DLD1 (cell line): Measurements from ENCODE around the gene XYLT1.

Experiments used
- in situ Hi-C: cut with HindIII; loops from 2 replicates; pipeline ENCODE4 v1.10.0; 2017; ENCODE audit warnings: low sequenced_read_pairs

Gene XYLT1

GRCh38 chr16:17166095-17166494, 304.7 kb downstream of the XYLT1 start:
- in situ Hi-C loops, result no loop called here

- in situ Hi-C loops, result no loop called here
Measured at GRCh38 chr16:17162560-17162959, 308.2 kb downstream of the XYLT1 start.

- in situ Hi-C loops, result no loop called here
Measured at GRCh38 chr16:17160920-17161431, 309.8 kb downstream of the XYLT1 start.

GRCh38 chr16:17160285-17160853, 310.4 kb downstream of the XYLT1 start:
- in situ Hi-C loops, result no loop called here

- in situ Hi-C loops, result no loop called here
Measured at GRCh38 chr16:17159617-17160016, 311.1 kb downstream of the XYLT1 start.

- in situ Hi-C loops, result no loop called here
Measured at GRCh38 chr16:17155936-17156335, 314.8 kb downstream of the XYLT1 start.

GRCh38 chr16:17155485-17155884, 315.3 kb downstream of the XYLT1 start:
- in situ Hi-C loops, result no loop called here

- in situ Hi-C loops, result no loop called here
Measured at GRCh38 chr16:17154981-17155380, 315.8 kb downstream of the XYLT1 start.

- in situ Hi-C loops, result no loop called here
Measured at GRCh38 chr16:17152311-17152710, 318.4 kb downstream of the XYLT1 start.

- in situ Hi-C loops, result no loop called here
Measured at GRCh38 chr16:17151335-17151734, 319.4 kb downstream of the XYLT1 start.

GRCh38 chr16:17149904-17150483, 320.8 kb downstream of the XYLT1 start:
- in situ Hi-C loops, result no loop called here

GRCh38 chr16:17147942-17148341, 322.8 kb downstream of the XYLT1 start:
- in situ Hi-C loops, result no loop called here

- in situ Hi-C loops, result no loop called here
Measured at GRCh38 chr16:17145029-17145428, 325.7 kb downstream of the XYLT1 start.

- in situ Hi-C loops, result no loop called here
Measured at GRCh38 chr16:17144431-17144830, 326.3 kb downstream of the XYLT1 start.

- in situ Hi-C loops, result no loop called here
Measured at GRCh38 chr16:17143546-17144419, 327.0 kb downstream of the XYLT1 start.

GRCh38 chr16:17138801-17139200, 332.0 kb downstream of the XYLT1 start:
- in situ Hi-C loops, result no loop called here

GRCh38 chr16:17135439-17135838, 335.3 kb downstream of the XYLT1 start:
- in situ Hi-C loops, result no loop called here

- in situ Hi-C loops, result no loop called here
Measured at GRCh38 chr16:17134586-17134985, 336.2 kb downstream of the XYLT1 start.

GRCh38 chr16:17133851-17134250, 336.9 kb downstream of the XYLT1 start:
- in situ Hi-C loops, result no loop called here

GRCh38 chr16:17131351-17131750, 339.4 kb downstream of the XYLT1 start:
- in situ Hi-C loops, result no loop called here

GRCh38 chr16:17130733-17131132, 340.0 kb downstream of the XYLT1 start:
- in situ Hi-C loops, result no loop called here

GRCh38 chr16:17129971-17130370, 340.8 kb downstream of the XYLT1 start:
- in situ Hi-C loops, result no loop called here
